ENCODE measurements around the gene ABHD17C.

Gene ABHD17C

DNA sequence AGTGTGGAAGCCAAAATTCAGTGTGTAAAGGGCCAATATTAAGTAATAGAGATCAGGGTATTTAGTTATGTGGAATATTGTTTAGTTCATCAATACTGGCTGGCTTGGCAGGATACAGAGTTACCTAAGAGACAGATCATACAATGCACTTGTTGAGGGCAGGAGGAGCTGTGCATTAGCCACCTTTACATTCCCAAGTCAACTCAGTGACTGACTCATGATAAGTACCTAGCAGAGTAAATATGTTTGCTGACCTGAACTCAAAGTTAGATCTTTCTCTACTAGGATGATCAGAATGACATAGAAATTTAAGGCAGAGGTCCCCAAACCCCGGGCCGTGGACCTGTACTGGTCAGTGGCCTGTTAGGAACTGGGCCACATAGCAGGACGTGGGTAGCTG lies 3.5 kb upstream of the ABHD17C start:
- no peak for DNase-seq

GRCh38 chr15:80693682-80694610 lies 1.2 kb upstream of the ABHD17C start:
- DNase-seq, result no peak

DNA sequence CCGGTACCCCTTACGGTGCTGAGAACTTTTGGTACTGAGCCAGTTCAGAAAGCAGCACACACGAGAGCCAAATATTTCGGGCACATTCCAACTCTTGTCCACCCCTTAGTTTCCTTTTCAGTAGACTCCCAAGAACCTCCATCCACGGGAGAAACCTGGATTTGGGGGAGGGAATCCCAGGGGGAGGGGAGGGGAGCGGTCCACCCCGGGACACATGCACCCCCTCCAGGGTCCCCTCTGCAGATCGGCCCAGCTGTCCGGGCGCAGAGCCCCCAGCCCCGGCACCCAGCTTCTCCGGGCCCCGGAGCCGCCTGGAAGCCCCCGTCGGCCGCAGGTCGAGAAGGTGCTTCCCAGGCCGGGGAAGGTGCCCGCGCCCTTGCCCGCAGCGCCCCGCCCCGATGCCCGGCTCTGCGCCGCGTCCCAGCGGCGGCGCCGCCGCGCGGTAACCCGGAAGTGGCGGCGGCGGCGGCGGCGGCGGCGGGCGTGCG lies 455 bp upstream of the ABHD17C start:
- DNase-seq, result peak; percentile 22

GRCh38 chr15:80695911-80696661 lies 976 bp downstream of the ABHD17C start:
- no peak for DNase-seq

GRCh38 chr15:80697075-80697685 lies 2.1 kb downstream of the ABHD17C start:
- DNase-seq, result no peak

GRCh38 chr15:80698676-80699075 lies 3.6 kb downstream of the ABHD17C start:
- no peak for DNase-seq

- no peak for DNase-seq
These were observed 4.9 kb downstream of the ABHD17C start for GRCh38 chr15:80699981-80700380.

DNA sequence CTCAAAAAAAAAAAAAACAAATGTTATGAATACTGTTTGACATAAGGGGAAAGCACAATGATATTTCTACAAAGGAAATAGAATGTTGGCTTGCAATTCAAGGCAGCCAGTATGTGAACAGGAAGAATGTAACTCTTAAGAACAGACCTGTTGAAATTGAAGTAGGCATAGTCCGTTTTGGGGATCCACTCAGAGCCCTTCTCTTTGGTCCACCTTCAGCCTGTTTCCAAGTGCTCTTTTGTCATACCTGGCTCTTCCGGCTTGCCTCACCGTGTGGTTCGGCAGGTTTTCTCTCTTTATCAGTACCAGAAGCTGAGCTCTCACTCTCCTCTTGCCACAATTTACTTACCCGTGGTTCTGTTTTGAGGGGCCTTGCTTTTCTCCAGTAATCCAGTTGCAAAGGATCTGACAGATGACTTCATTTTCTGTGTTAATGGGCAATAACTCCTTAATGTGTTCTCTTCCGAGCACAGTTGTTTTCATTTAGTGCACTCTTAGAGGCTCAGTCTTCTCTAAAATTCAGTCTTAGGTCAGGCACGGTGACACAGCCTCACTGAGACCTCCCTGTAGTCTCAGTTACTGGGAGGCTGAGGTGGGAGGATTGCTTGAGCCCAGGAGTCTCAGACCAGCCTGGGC lies 6.7 kb downstream of the ABHD17C start:
- no peak for DNase-seq

DNA sequence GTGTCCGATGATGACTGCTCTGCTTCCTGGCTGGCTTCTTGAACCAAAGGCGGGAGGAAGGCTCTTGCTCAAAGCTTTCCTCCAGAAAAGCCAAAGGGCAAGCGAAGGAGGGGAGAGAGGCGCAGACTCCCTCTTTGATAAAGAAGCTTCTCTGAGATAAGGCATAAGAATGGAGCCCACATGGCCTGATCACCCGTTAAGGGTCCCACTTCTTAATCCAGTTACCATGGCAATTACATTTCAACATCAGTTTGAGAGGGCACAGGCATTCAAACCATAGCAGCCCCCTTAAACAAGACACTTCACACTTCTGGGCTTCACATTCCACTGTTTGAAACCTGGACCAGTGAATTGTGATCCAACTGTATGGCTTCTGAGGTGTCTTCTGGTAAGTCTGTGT lies 8.0 kb downstream of the ABHD17C start:
- no peak for DNase-seq

- DNase-seq, result no peak
These were observed 8.9 kb downstream of the ABHD17C start for GRCh38 chr15:80703965-80704364.

DNA sequence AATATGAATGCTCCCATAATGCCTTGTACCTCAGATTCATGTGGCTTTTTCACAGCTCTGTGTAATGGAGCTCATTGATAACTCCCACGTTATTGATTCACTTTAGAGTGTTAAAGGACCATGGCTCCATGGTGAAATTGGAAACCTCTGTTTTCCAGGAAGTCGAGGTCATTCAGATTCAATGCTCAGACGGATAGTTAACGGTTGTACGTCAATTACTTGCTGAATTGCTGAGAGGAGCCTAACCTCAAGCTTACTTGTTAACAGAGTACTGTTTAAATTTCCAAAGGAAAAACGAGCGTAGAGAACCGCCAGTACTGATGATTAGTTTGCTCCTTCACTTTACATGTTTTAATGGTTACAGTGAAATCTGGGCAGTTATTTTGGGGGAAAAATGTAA lies 11.1 kb downstream of the ABHD17C start:
- no peak for DNase-seq

DNA sequence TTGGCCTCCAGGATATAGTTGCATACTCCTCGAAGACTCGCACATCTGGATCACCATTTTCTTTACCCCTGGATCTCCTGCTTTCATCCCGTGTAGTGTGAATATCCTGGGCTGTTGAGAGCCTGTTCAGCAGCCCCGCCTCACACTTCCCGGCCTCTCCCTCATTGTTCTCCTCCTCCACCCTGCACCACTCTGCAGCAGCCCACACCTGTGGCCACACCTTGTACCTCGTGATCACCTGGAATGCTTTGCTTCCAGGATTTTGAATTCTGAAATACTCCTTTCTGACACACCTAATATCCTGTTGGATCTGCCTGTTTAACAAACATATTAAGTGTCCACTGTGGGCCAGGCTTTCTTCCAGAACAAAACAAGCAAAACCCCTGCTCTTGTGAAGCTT lies 14.4 kb downstream of the ABHD17C start:
- no peak for DNase-seq

DNA sequence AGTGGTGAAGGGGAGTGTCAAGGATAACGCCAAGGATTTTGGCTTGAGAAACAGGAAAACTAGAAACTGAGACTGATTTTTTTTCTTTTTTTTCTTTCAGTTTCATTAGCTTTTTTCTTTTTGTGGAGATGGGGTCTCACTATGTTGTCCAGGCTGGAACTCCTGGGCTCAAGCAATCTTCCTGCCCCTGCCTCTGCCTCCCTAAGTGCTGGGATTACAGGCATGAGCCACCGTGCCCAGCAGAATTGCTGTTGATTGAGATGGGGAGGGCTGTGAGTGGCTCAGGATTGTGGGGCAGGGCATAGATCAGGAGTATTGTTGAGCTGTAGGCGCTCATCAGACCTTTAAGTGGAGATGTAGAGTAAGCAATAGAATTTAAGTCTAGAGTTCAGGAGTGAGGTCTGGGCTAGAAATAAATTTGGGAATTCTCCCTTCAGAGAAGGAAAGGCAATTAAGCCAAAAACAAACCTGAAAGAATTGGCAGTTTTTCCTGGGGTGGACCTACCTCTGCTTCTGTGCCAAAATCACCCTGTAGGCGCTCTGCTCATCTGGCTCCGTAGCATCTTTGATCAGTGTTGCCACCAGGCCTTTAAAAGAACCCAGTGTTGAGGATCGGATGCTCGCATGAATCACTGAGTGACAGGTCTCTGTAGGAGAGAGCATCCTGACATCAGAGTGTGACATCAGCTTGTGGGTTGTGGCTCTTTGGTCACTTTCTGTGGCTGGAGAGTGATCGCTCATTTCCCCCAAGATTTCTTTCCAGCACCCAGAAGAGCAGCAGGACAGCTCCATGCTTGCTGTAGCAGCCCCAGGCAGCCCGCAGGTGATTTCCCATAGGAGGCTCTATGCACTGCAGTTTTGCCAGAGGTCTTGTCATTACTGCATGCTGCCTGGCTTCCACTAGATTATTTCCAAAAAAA lies 15.8 kb downstream of the ABHD17C start:
- no peak for DNase-seq

DNA sequence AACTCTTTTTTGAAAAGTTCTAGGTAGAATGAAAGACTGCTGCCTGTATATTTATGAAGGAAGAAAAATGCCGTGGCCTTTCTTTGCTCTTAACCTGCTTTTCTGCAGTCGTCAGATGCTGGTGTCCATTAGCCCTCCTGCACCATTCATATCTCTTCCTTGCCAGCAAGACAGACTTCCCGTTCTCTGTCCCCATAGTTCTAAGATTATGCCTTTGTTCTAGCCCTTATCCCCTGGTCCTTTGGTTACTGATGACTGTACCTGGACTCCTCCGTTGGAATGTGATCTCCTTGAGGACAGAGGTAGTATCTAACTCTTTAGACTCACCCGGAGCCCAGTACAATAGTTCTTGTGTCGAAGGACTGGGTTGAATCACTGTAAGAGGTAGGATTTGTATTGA lies 16.8 kb downstream of the ABHD17C start:
- no peak for DNase-seq

DNA sequence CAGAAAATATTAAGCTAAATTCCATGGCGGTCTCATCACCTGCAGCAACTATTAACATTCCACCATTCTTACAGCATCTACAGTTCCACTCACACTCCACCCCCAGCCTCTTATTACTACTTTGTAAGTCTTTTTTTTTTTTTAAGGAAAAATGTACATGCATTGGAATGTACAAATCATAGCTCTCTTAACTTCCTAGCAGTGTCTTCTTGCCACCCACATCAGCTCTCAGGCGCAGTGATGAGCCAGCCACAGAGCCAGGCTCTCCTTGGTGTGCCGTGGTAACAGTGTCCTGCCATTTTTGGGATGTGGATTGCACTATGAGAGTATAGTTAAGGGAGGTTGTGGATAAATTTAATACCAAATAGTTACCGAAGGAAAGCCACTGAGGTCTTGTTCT lies 17.8 kb downstream of the ABHD17C start:
- DNase-seq, result no peak

- DNase-seq, result no peak
These were observed 26.4 kb downstream of the ABHD17C start for GRCh38 chr15:80721476-80721875.

- DNase-seq, result no peak
These were observed 27.7 kb downstream of the ABHD17C start for GRCh38 chr15:80722811-80723210.

DNA sequence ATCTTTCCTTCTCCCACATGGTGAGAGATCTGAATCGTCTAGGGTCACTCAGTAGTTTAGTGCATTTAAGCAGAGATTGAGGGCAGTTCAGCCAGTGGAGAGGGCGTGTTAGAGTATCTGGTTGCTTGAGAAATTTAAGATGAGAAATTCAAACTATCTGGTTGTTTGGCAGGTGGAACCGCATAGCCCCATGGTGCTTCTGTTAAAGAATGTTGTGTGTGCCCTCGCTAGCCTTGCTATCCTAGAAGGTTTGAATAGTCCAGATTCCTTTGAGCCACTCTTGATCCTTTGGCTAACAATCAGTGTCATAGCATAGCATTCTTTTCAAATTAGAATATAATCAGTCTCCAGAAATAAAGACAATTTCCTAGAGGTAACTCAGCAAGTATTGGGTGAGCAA lies 32.1 kb downstream of the ABHD17C start:
- DNase-seq, result no peak

DNA sequence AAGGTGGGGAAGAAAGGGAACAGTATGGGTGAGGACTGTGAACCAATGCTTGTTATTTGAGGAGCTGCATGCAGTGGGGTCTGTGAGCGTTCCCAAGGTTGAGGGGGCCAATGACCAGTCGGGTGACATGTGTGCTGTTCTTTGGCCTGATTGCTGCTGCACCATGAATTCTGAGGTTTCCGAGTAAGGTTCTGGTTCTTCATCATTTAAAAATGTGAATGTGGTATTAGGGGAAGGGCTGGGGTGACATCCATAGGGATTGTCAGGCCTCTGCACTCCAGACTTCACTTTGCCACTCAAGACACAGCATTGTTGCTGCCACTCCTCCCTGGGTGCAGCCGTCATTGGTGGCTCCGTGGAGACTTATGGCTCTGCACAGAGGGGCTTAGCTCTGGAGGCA lies 32.5 kb downstream of the ABHD17C start:
- DNase-seq, result no peak

DNA sequence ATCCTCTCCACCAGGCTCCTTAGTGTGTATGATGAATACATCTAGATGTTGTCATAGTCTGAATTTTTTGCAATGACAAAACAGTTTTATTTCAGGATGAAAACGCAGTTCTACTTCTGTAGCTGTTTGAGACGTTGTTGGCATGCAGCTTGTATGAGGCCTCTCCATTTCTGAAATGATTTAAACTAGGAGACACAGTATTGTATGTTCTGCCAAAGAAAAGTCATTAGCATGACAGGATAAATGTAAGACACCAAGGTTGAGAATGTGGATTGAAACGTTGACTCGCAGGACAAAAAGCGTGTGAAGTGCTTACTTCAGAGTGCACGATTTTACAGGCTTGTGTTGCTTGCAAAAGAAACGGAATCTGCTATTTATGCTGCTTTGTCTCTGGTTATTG lies 35.3 kb downstream of the ABHD17C start:
- no peak for DNase-seq

DNA sequence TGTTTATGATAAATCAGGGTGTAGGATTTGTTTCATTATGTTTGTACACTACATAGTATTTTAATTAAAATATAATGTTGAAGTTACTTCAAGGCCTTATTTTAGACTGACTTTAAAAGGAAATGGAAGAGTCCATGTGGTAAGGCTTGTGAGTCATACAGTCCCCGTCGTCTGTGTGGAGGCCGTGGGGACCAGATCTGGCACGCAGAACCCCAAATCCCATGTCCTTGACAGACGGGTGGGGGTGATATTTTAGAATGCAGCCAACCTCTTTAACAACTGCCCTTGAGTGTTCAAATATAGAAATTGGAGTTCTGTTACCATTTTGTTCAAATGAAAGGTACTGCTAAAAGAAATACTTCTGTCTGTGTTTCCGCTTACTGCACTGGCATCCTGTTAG lies 35.8 kb downstream of the ABHD17C start:
- DNase-seq, result no peak

DNA sequence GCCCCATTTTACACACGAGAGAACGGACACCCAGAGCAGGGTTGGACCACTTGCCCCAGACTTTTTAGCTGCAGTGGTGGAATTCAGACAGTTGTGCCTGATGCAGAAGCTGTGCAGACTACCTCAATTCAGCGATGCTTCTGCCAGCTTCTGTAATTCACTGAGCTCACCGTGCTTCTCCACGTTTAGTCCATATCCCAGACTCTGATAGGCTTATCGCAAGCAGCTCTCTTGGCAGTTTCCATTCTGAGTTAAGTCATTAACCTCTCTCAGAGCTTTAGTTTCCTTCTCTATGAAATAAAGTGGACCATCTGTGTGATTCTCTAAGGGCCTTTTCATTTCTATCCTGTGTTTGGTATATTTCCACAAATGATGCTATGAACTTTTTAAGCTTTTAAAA lies 37.1 kb downstream of the ABHD17C start:
- DNase-seq, result no peak
